ENCODE measurements around the gene PLS1.

The PLS1 gene

GRCh38 chr3:142595581-142595950, 627 bp upstream of the PLS1 start:
- Histone ChIP-seq H4K20me1 (ENCODE audit: insufficient read depth, low read length) (no peaks in the 10 kb centered on the region), H3K9me3 (ENCODE audit: low read length) (no peaks in the 10 kb centered on the region), H3K36me3 (ENCODE audit: insufficient read depth, low read length) (no peaks in the 10 kb centered on the region), H3K4me2 (ENCODE audit: low read length) (peak overlapping the region; percentile 96), H3K79me2 (ENCODE audit: insufficient read depth, low read length) (no peaks in the 10 kb centered on the region), H2AFZ (ENCODE audit: low read length) (peak overlapping the region; percentile 74), H3F3A (ENCODE audit: insufficient read depth, low read length) (no peaks in the 10 kb centered on the region), H3K27me3 (ENCODE audit: insufficient read depth, low read length) (no peaks in the 10 kb centered on the region), H3K9ac (ENCODE audit: low read length) (peak overlapping the region; percentile 73), H3K4me1 (ENCODE audit: insufficient read depth, low read length, severe bottlenecking) (peaks cover 24% of the 10 kb centered on the region), H3K4me3 (ENCODE audit: low read depth, low read length, poor library complexity, severe bottlenecking) (peak overlapping the region; percentile 78), H3K9me2 (ENCODE audit: low read depth, low read length) (no peaks in the 10 kb centered on the region), H3K27ac (ENCODE audit: low read depth, low read length, poor library complexity, severe bottlenecking) (no peak overlapping the region)
- TF ChIP-seq EZH2 (IDR thresholded peaks at IDR 0.05; ENCODE audit: borderline replicate concordance, low read length), result no peak
- TF ChIP-seq, protein P1, sequence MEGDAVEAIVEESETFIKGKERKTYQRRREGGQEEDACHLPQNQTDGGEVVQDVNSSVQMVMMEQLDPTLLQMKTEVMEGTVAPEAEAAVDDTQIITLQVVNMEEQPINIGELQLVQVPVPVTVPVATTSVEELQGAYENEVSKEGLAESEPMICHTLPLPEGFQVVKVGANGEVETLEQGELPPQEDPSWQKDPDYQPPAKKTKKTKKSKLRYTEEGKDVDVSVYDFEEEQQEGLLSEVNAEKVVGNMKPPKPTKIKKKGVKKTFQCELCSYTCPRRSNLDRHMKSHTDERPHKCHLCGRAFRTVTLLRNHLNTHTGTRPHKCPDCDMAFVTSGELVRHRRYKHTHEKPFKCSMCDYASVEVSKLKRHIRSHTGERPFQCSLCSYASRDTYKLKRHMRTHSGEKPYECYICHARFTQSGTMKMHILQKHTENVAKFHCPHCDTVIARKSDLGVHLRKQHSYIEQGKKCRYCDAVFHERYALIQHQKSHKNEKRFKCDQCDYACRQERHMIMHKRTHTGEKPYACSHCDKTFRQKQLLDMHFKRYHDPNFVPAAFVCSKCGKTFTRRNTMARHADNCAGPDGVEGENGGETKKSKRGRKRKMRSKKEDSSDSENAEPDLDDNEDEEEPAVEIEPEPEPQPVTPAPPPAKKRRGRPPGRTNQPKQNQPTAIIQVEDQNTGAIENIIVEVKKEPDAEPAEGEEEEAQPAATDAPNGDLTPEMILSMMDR (IDR thresholded peaks at IDR 0.05; ENCODE audit: low read length), result no peak

GRCh38 chr3:142596726-142597088, 514 bp downstream of the PLS1 start:
- Histone ChIP-seq H3K9me2 (ENCODE audit: low read depth, low read length) (no peaks in the 10 kb centered on the region), H3K9me3 (ENCODE audit: low read length) (no peaks in the 10 kb centered on the region), H3K9ac (ENCODE audit: low read length) (peak overlapping the region; percentile 73), H3K4me2 (ENCODE audit: low read length) (peak overlapping the region; percentile 96), H3K4me1 (ENCODE audit: insufficient read depth, low read length, severe bottlenecking) (peaks cover 24% of the 10 kb centered on the region), H2AFZ (ENCODE audit: low read length) (peak overlapping the region; percentile 74), H3K27me3 (ENCODE audit: insufficient read depth, low read length) (no peaks in the 10 kb centered on the region), H3F3A (ENCODE audit: insufficient read depth, low read length) (no peaks in the 10 kb centered on the region), H3K36me3 (ENCODE audit: insufficient read depth, low read length) (no peaks in the 10 kb centered on the region), H3K79me2 (ENCODE audit: insufficient read depth, low read length) (no peaks in the 10 kb centered on the region), H4K20me1 (ENCODE audit: insufficient read depth, low read length) (no peaks in the 10 kb centered on the region), H3K27ac (ENCODE audit: low read depth, low read length, poor library complexity, severe bottlenecking) (no peak overlapping the region), H3K4me3 (ENCODE audit: low read depth, low read length, poor library complexity, severe bottlenecking) (peak overlapping the region; percentile 78)
- TF ChIP-seq, protein P1 (IDR thresholded peaks at IDR 0.05; ENCODE audit: low read length), result no peak
- no peak for TF ChIP-seq EZH2 (IDR thresholded peaks at IDR 0.05; ENCODE audit: borderline replicate concordance, low read length)

GRCh38 chr3:142597906-142598305, 1.7 kb downstream of the PLS1 start:
- TF ChIP-seq, protein P1 (IDR thresholded peaks at IDR 0.05; ENCODE audit: low read length), result no peak
- TF ChIP-seq EZH2 (IDR thresholded peaks at IDR 0.05; ENCODE audit: borderline replicate concordance, low read length), result no peak
- H3K9me3 ChIP-seq (ENCODE audit: low read length), result no peaks in the 10 kb centered on the region
- H3F3A ChIP-seq (ENCODE audit: insufficient read depth, low read length), result no peaks in the 10 kb centered on the region
- no peak overlapping the region for H3K4me2 ChIP-seq (ENCODE audit: low read length)
- H3K4me1 ChIP-seq (ENCODE audit: insufficient read depth, low read length, severe bottlenecking), result peaks cover 24% of the 10 kb centered on the region
- H3K27ac ChIP-seq (ENCODE audit: low read depth, low read length, poor library complexity, severe bottlenecking), result no peak overlapping the region
- no peaks in the 10 kb centered on the region for H3K9me2 ChIP-seq (ENCODE audit: low read depth, low read length)
- H3K79me2 ChIP-seq (ENCODE audit: insufficient read depth, low read length), result no peaks in the 10 kb centered on the region
- H3K9ac ChIP-seq (ENCODE audit: low read length), result no peak overlapping the region
- H3K27me3 ChIP-seq (ENCODE audit: insufficient read depth, low read length), result no peaks in the 10 kb centered on the region
- H4K20me1 ChIP-seq (ENCODE audit: insufficient read depth, low read length), result no peaks in the 10 kb centered on the region
- H3K36me3 ChIP-seq (ENCODE audit: insufficient read depth, low read length), result no peaks in the 10 kb centered on the region
- no peak overlapping the region for H2AFZ ChIP-seq (ENCODE audit: low read length)
- H3K4me3 ChIP-seq (ENCODE audit: low read depth, low read length, poor library complexity, severe bottlenecking), result no peak overlapping the region
